HepG2 (cell line): Measurements from ENCODE around the gene PTCH1.

Experiments
- GABPA ChIP-seq, 2 experiments: IDR thresholded peaks; 2 replicates each; pipeline ENCODE4 v1.6.1; 2011 to 2016; ENCODE audit warnings: low read depth in 2 of 2, low read length in 1 of 2, missing biosample characterization in 1 of 2, missing genetic modification characterization in 1 of 2
- MAFK ChIP-seq, 2 experiments: IDR thresholded peaks in 1 of 2; conservative IDR thresholded peaks in 1 of 2; 2 replicates each; pipeline ENCODE4 v1.6.1; 2011; ENCODE audit warnings: improper control_type of control experiment in 2 of 2, low read length in 2 of 2
- NR2F2 ChIP-seq: IDR thresholded peaks from 2 replicates; pipeline ENCODE4 v1.6.1; 2012; ENCODE audit warnings: low read depth, inconsistent platforms, borderline replicate concordance
- RBAK ChIP-seq: sonication (generic); formaldehyde crosslinking; IDR thresholded peaks from 2 replicates; pipeline ENCODE4 v1.5.1; 2020; ENCODE audit warnings: mild to moderate bottlenecking, missing genetic modification reagents
- SMARCC2 ChIP-seq: fragments of 450-650 bp; IDR thresholded peaks from 2 replicates; pipeline ENCODE4 v1.6.1; 2017; ENCODE audit warnings: antibody characterized with exemption, mild to moderate bottlenecking
- TF ChIP-seq, protein P1 (sequence below): sonication (generic); formaldehyde crosslinking; IDR thresholded peaks from 2 replicates; pipeline ENCODE4 v1.5.0; 2020; ENCODE audit warnings: mild to moderate bottlenecking, missing genetic modification reagents, moderate library complexity

DNA sequence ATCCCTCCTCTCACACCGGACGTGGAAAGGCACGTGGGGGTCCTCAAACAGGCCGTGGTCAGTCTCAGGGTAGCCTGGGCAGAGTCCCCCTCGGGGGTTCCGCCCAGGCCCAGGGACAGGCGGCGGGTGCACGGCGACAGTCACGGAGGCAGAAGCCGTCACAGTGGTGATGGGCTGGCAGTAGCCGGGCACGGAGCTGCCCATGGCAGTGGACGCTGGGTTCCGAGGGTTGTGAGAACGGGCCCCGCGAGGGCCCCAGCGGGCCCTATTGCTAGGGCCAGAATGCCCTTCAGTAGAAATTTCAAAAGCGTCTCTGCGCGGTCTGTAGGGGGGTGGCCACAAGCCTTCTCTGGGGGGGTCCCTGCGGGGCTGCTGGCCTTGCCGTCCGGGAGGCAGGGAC, 69.8 kb downstream of the PTCH1 start:
- TF ChIP-seq, protein P1, sequence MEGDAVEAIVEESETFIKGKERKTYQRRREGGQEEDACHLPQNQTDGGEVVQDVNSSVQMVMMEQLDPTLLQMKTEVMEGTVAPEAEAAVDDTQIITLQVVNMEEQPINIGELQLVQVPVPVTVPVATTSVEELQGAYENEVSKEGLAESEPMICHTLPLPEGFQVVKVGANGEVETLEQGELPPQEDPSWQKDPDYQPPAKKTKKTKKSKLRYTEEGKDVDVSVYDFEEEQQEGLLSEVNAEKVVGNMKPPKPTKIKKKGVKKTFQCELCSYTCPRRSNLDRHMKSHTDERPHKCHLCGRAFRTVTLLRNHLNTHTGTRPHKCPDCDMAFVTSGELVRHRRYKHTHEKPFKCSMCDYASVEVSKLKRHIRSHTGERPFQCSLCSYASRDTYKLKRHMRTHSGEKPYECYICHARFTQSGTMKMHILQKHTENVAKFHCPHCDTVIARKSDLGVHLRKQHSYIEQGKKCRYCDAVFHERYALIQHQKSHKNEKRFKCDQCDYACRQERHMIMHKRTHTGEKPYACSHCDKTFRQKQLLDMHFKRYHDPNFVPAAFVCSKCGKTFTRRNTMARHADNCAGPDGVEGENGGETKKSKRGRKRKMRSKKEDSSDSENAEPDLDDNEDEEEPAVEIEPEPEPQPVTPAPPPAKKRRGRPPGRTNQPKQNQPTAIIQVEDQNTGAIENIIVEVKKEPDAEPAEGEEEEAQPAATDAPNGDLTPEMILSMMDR (CRISPR knock-in tag): no peak
- TF ChIP-seq GABPA (IDR thresholded peaks at IDR 0.05; ENCODE audit: low read depth, low read length) (no peak), GABPA (CRISPR knock-in tag; IDR thresholded peaks at IDR 0.05; ENCODE audit: low read depth) (no peak), MAFK (conservative IDR thresholded peaks at IDR 0.05 in 1 of 2, IDR thresholded peaks at IDR 0.05 in 1 of 2; ENCODE audit: low read length in 2 of 2) (no peak), NR2F2 (no peak), RBAK (no peak), SMARCC2 (no peak)
